Left lung (tissue), 10 donors: ENCODE results near the gene RPL31. TPM values are rescaled to one million over a fixed set of nuclear protein-coding genes. Genes with fewer than 3 reads are reported as not detected.

Experiments used
- ATAC-seq: fragments of 200-7000 bp; cut with Tn5 transposase; one replicate; pipeline ENCODE4 v1.9.1; 2020; ENCODE audit warnings: moderate library complexity
- DNase-seq, 4 donors: peaks; one replicate each; pipeline ENCODE4 v3.0.0-alpha.2; 2013 to 2020
- H3K27ac ChIP-seq, 2 donors: fragments of 200-600 bp; sonication (generic) in 1 of 2; one replicate each; pipeline versions ENCODE4 v1.5.0 to v1.8.0; 2020 to 2021
- H3K27me3 ChIP-seq, 2 donors: fragments of 200-600 bp; sonication (generic) in 1 of 2; one replicate each; pipeline versions ENCODE4 v1.5.0 to v1.8.0; 2020 to 2021
- H3K36me3 ChIP-seq, 2 donors: fragments of 200-600 bp; sonication (generic) in 1 of 2; one replicate each; pipeline versions ENCODE4 v1.5.0 to v1.8.0; 2020 to 2021
- H3K4me1 ChIP-seq, 2 donors: fragments of 200-600 bp; one replicate each; pipeline ENCODE4 v1.8.0; 2021
- H3K4me3 ChIP-seq, 2 donors: fragments of 200-600 bp; sonication (generic) in 1 of 2; one replicate each; pipeline versions ENCODE4 v1.5.0 to v1.8.0; 2020 to 2021; ENCODE audit warnings: mild to moderate bottlenecking in 1 of 2
- H3K9me3 ChIP-seq, 2 donors: fragments of 200-600 bp; sonication (generic) in 1 of 2; one replicate each; pipeline versions ENCODE4 v1.5.0 to v1.8.0; 2020 to 2021
- CTCF ChIP-seq, 2 donors: fragments of 200-600 bp; sonication (generic) in 1 of 2; IDR thresholded peaks; one replicate each; pipeline versions ENCODE4 v1.5.0 to v1.8.0; 2021; ENCODE audit warnings: antibody characterized with exemption in 2 of 2
- intact Hi-C, 2 donors: fragments of 100-400 bp; cut with DNase I; formaldehyde crosslinking; loops; one replicate each; pipeline versions ENCODE4 v1.11.2 to v1.14.2; 2022
- polyA plus RNA-seq, 6 donors: library from polyadenylated mRNA; unstranded; fragments of 120-200 nt; gene quantifications; one replicate each; pipeline ENCODE4 v1.2.1, GENCODE V29; 2013; ENCODE audit not compliant: insufficient read length in 6 of 6
- total RNA-seq, 2 donors: library from RNA; stranded (reverse); fragmentation: NEBNext Ultra II Directional; extraction: Animal tissue kit (Norgen Biotek cat#: 25700); gene quantifications; one replicate each; pipeline ENCODE4 v1.2.1, GENCODE V29; 2021
- donor health status: DM: no; HTN: yes; CAD: no.
- donor health status: DM: no; HTN: no; CAD: no.

RPL31 gene
- total and polyA plus RNA-seq, 8 donors: 865 to 3,696 (median 3,172) TPM

DNA sequence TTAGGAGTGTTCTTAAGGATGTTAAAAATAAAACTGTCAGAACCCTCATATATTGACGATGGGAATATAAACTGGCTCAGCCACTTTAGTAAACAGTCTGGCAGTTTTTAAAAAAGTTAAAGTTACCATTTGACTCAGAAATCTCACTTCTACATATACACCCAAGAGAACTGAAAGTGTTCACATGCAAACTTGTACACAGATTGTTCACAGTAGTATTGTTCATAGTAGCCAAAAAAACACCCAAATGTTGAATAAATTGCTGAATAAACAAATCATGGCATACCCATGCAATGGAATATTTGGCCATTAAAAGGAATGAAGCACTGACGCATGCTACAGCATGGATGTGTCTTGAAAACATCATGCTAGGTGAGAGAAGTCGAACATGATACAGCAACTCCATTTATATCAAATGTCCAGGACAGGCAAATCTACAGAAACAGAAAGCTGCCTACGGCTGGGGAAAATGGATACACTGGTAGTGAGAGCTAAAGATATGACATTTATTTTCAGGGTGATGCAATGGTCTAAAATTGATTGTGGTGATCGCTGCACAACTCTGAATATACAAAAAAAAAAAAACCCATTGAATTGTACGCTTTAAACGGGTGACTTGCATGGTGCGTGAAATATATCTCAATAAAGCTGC lies 10.1 kb downstream of the RPL31 start:
- no peak overlapping the region for H3K4me3 ChIP-seq
- peaks cover 0 to 8% of the 10 kb centered on the region in 2 donors for H3K4me1 ChIP-seq
- H3K36me3 ChIP-seq: peaks cover 0 to 59% of the 10 kb centered on the region in 2 donors
- no peaks in the 10 kb centered on the region for H3K9me3 ChIP-seq
- H3K27me3 ChIP-seq: no peaks in the 10 kb centered on the region
- TF ChIP-seq CTCF (IDR thresholded peaks at IDR 0.05): no peak
- H3K27ac ChIP-seq: no peak overlapping the region
- DNase-seq (no peak), ATAC-seq (no peak)
- intact Hi-C loops: no loop called here

- Histone ChIP-seq H3K4me3 (no peak overlapping the region), H3K27ac (no peak overlapping the region), H3K9me3 (no peaks in the 10 kb centered on the region), H3K27me3 (no peaks in the 10 kb centered on the region), H3K36me3 (peaks cover 0 to 59% of the 10 kb centered on the region in 2 donors), H3K4me1 (peaks cover 0 to 3% of the 10 kb centered on the region in 2 donors)
- peak; percentile 77 for ATAC-seq
- peak; percentile 64 to 66 for TF ChIP-seq CTCF (IDR thresholded peaks at IDR 0.05)
- peak in 2 of 4 donors; percentile 43 to 52 for DNase-seq
- intact Hi-C loops: no loop called here
Measured at GRCh38 chr2:101012706-101013181, 10.7 kb downstream of the RPL31 start.

DNA sequence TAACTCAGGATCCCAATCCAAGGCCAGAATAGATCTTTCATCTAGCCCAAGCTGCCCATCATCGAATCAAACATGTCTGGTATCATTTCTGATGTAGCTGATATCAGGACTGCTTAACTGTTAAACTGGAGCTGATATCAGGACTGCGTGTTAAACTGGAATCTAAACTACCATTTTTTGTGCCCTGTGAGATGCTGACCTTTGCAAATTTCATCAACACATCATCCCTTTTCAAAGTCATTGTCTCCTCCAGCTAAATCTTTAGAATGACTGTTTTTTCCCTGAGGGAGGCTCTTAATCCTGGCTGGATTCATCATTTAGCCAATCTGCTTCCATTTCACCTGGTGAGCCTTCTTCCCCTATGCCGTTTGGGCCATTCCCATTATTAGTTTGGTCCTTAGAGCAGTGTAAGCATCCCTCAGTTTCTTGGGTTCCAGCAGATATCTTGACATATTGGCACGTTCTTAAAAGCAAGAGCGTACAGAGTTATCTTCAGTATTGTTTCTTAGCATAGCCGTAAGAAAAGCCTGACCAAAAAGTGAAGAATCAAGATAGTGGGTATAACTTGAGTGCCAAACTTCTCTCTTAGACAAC lies 12.3 kb downstream of the RPL31 start:
- DNase-seq (no peak), ATAC-seq (no peak)
- Histone ChIP-seq H3K27ac (no peak overlapping the region), H3K4me3 (no peak overlapping the region), H3K4me1 (no peaks in the 10 kb centered on the region), H3K27me3 (no peaks in the 10 kb centered on the region), H3K36me3 (peaks cover 0 to 58% of the 10 kb centered on the region in 2 donors), H3K9me3 (no peaks in the 10 kb centered on the region)
- TF ChIP-seq CTCF (IDR thresholded peaks at IDR 0.05): no peak
- intact Hi-C loops: no loop called here

- H3K27ac ChIP-seq: no peak overlapping the region
- no peak for TF ChIP-seq CTCF (IDR thresholded peaks at IDR 0.05)
- H3K36me3 ChIP-seq: peaks cover 0 to 63% of the 10 kb centered on the region in 2 donors
Measured at GRCh38 chr2:101017371-101017770, 15.3 kb downstream of the RPL31 start.

DNA sequence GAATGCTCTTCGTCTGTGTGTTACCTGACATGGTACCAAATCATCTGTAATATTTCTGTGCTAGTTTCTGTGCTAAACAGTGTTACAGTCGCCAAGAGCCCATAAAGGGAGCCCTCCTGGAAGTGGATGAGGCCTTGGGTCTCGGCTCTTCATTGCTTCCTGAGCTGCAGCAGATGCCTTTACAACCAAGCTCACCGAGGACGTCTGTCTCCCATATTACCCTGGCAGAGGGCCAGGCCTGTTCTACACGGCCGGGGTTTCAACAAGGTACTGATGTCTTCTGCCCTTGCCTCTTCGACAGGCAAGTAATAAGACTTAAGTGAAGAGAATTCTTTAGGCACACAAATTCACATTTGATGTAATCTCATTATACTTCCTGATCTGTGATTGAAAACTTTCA lies 16.8 kb downstream of the RPL31 start:
- Histone ChIP-seq H3K9me3 (no peaks in the 10 kb centered on the region), H3K4me3 (no peak overlapping the region), H3K36me3 (peaks cover 0 to 71% of the 10 kb centered on the region in 2 donors), H3K27me3 (no peaks in the 10 kb centered on the region), H3K4me1 (no peaks in the 10 kb centered on the region), H3K27ac (no peak overlapping the region)
- no peak for TF ChIP-seq CTCF (IDR thresholded peaks at IDR 0.05)
- intact Hi-C loops: no loop called here
- DNase-seq (no peak), ATAC-seq (no peak)

More at GRCh38 chr2:101017371-101017770, 15.3 kb downstream of the RPL31 start:
- no peak overlapping the region for H3K4me3 ChIP-seq
- H3K27me3 ChIP-seq: no peaks in the 10 kb centered on the region
- no peaks in the 10 kb centered on the region for H3K4me1 ChIP-seq
- intact Hi-C loops: no loop called here
- ATAC-seq (no peak), DNase-seq (no peak)
- H3K9me3 ChIP-seq: no peaks in the 10 kb centered on the region
